Breast epithelium (tissue), 4 donors: ENCODE results near the gene MIER3. TPM values are rescaled to one million over a fixed set of nuclear protein-coding genes. Genes with fewer than 3 reads are reported as not detected.

ENCODE experiments used
- DNase-seq, 2 donors: peaks; one replicate each; pipeline ENCODE4 v3.0.0-alpha.2; 2019; ENCODE audit warnings: low spot score in 2 of 2
- H3K27ac ChIP-seq, 2 donors: fragments of 200-600 bp; sonication (generic) in 1 of 2; one replicate each; pipeline ENCODE4 v1.5.1; 2016 to 2019; ENCODE audit warnings: mild to moderate bottlenecking in 1 of 2
- H3K27me3 ChIP-seq, 2 donors: fragments of 200-600 bp; sonication (generic) in 1 of 2; one replicate each; pipeline versions ENCODE4 v1.5.1 to v1.6.0; 2017 to 2019; ENCODE audit warnings: control low read depth in 1 of 2, mild to moderate bottlenecking in 1 of 2
- H3K36me3 ChIP-seq: fragments of 200-600 bp; one replicate; pipeline ENCODE4 v1.5.1; 2019
- H3K4me1 ChIP-seq, 2 donors: fragments of 200-600 bp; sonication (generic); one replicate each; pipeline ENCODE4 v1.5.1; 2016 to 2019; ENCODE audit warnings: control low read depth in 1 of 2
- H3K4me3 ChIP-seq, 3 donors: fragments of 200-600 bp; sonication (generic); 1 replicate in 2 of 3; 2 replicates in 1 of 3; pipeline ENCODE4 v1.5.1; 2016 to 2019; ENCODE audit warnings: mild to moderate bottlenecking in 3 of 3, moderate library complexity in 2 of 3
- H3K9me3 ChIP-seq, 2 donors: fragments of 200-600 bp; sonication (generic) in 1 of 2; one replicate each; pipeline ENCODE4 v1.5.1; 2016 to 2019; ENCODE audit warnings: control low read depth in 1 of 2
- POLR2A ChIP-seq: fragments of 450-650 bp; IDR thresholded peaks from one replicate; pipeline ENCODE4 v1.6.1; 2016; ENCODE audit warnings: antibody characterized with exemption, mild to moderate bottlenecking, moderate library complexity
- POLR2AphosphoS5 ChIP-seq, 3 donors: sonication (generic); formaldehyde crosslinking; IDR thresholded peaks; one replicate each; pipeline ENCODE4 v1.6.1; 2017; ENCODE audit warnings: antibody characterized with exemption in 3 of 3
- intact Hi-C: fragments of 100-400 bp; cut with DNase I; formaldehyde crosslinking; loops from one replicate; pipeline ENCODE4 v1.15.1; 2023; ENCODE audit warnings: low total_unique reads
- total RNA-seq, 3 donors: library from RNA; depleted of rRNA; stranded (reverse); fragments of >200 nt; gene quantifications; one replicate each; pipeline ENCODE4 v1.1.0, GENCODE V29; 2016
- TF ChIP-seq, protein P1 (sequence below), 3 donors: fragments of 450-650 bp; IDR thresholded peaks; one replicate each; pipeline ENCODE4 v1.5.1; 2016 to 2017; ENCODE audit warnings: antibody characterized with exemption in 3 of 3, mild to moderate bottlenecking in 3 of 3, moderate library complexity in 3 of 3

Gene MIER3
- total RNA-seq, 3 donors from 2014 or later: 18.1 to 43.2 (median 33.1) TPM

DNA sequence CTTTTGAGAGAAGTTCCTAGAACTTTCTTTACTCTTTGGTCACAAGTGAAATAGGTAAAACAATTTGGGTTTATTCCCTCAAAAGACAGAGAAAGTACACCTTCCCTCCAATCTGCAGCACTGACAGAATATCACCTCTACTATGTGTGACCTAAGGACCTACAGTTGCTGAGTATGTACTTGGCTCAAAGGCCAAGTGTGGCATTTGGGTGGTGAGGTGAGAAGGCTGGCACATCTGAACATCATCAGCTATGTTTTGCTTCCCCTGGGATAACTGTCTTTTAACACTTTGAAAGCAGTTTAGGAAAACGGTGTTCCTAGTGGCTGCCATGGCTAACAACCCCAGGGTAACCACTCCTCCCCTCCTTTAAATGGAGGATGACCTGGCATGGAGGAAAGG lies 17.6 kb downstream of the MIER3 start:
- H3K27me3 ChIP-seq: no peaks in the 10 kb centered on the region
- H3K27ac ChIP-seq: no peak overlapping the region
- DNase-seq: no peak
- H3K4me1 ChIP-seq: no peaks in the 10 kb centered on the region
- peaks cover 10% of the 10 kb centered on the region for H3K36me3 ChIP-seq
- no peak overlapping the region for H3K4me3 ChIP-seq
- no peaks in the 10 kb centered on the region for H3K9me3 ChIP-seq
- intact Hi-C loops: no loop called here
- TF ChIP-seq, protein P1, sequence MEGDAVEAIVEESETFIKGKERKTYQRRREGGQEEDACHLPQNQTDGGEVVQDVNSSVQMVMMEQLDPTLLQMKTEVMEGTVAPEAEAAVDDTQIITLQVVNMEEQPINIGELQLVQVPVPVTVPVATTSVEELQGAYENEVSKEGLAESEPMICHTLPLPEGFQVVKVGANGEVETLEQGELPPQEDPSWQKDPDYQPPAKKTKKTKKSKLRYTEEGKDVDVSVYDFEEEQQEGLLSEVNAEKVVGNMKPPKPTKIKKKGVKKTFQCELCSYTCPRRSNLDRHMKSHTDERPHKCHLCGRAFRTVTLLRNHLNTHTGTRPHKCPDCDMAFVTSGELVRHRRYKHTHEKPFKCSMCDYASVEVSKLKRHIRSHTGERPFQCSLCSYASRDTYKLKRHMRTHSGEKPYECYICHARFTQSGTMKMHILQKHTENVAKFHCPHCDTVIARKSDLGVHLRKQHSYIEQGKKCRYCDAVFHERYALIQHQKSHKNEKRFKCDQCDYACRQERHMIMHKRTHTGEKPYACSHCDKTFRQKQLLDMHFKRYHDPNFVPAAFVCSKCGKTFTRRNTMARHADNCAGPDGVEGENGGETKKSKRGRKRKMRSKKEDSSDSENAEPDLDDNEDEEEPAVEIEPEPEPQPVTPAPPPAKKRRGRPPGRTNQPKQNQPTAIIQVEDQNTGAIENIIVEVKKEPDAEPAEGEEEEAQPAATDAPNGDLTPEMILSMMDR (IDR thresholded peaks at IDR 0.05): no peak
- TF ChIP-seq POLR2AphosphoS5 (IDR thresholded peaks at IDR 0.05): no peak
- no peak for TF ChIP-seq POLR2A

DNA sequence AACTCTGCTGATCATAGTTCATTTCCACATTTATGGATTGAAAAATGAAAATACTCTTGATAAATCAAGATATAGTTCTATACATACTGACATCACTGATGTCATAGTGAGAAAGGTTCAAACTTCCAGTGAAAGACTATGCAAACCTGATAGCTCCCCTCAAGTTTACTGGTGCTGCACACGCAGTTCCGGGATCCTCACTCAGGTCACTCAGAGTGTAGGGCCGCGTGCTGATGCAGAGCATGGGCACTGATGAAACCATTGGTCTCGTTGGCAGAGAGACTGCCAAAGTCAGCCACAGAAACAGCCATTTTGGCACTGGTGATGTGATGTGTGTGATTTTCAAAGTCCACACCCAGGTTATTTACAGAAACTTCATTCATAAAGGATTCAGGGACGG lies 29.0 kb downstream of the MIER3 start:
- no peaks in the 10 kb centered on the region for H3K9me3 ChIP-seq
- no peak overlapping the region for H3K4me3 ChIP-seq
- H3K36me3 ChIP-seq: no peaks in the 10 kb centered on the region
- intact Hi-C loops: no loop called here
- no peaks in the 10 kb centered on the region for H3K27me3 ChIP-seq
- no peak overlapping the region for H3K27ac ChIP-seq
- H3K4me1 ChIP-seq: no peaks in the 10 kb centered on the region
- no peak for TF ChIP-seq POLR2AphosphoS5 (IDR thresholded peaks at IDR 0.05)
- TF ChIP-seq POLR2A: no peak
- TF ChIP-seq, protein P1 (IDR thresholded peaks at IDR 0.05): no peak
- no peak for DNase-seq

DNA sequence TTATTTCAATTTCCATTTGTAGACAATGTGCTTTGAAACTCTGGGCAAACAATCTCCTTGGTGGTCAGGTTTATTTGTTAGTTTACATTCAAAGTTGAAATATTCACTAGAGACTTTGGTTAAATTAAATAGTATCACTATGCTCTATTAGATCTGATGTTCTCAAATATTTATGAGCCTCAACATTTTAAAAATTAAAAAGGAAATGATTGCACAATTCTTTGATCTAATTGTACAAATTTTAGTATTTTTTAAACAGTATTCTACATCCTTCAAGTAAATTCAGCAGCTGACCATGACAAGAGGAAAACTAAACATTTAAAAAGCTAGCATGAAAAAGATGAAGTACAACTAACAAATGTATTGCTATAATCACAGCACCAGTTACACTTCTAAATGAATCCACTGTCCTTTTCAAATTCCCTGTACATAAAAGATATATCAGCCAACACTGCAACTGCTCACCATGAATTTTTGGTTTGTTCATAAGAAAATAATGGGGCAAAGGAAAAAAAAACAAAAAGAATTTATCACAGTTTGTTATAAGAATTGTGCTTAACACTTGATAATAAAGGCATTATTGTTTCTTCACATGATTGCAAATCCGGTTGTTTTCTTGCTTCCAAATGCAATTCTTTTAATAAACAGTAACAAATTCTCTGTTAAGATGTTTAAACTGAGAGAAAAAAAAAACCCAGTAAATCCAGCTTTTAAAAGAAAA lies 31.8 kb downstream of the MIER3 start:
- intact Hi-C loops: no loop called here
- Histone ChIP-seq H3K9me3 (no peaks in the 10 kb centered on the region), H3K4me3 (no peak overlapping the region), H3K4me1 (no peaks in the 10 kb centered on the region), H3K27me3 (no peaks in the 10 kb centered on the region), H3K27ac (no peak overlapping the region), H3K36me3 (no peaks in the 10 kb centered on the region)
- TF ChIP-seq POLR2AphosphoS5 (IDR thresholded peaks at IDR 0.05) (no peak), POLR2A (no peak)
- TF ChIP-seq, protein P1 (IDR thresholded peaks at IDR 0.05): no peak
- DNase-seq: no peak

DNA sequence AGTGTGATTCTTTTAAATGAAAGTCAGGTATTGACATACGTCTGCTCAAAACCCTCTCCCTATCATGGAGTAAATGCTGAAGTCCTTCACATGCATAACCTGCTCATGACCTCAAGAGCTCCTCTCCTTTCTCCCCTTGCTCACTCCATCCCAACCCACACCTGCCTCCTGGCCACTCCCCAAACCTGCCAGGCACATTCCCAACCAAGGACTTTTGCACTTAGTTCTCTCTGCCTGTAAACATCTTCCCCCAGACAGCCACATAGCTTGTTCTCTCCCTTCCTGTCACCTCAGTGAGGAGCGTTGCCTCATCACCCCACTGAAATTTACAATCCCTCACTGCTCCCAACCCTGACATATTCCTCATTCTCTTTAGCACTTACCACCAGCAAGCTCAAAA lies 33.9 kb downstream of the MIER3 start:
- Histone ChIP-seq H3K4me3 (no peak overlapping the region), H3K9me3 (no peaks in the 10 kb centered on the region), H3K4me1 (no peaks in the 10 kb centered on the region), H3K36me3 (no peaks in the 10 kb centered on the region), H3K27me3 (no peaks in the 10 kb centered on the region), H3K27ac (no peak overlapping the region)
- no peak for DNase-seq
- intact Hi-C loops: no loop called here
- TF ChIP-seq, protein P1 (IDR thresholded peaks at IDR 0.05): no peak
- TF ChIP-seq POLR2AphosphoS5 (IDR thresholded peaks at IDR 0.05) (no peak), POLR2A (no peak)

DNA sequence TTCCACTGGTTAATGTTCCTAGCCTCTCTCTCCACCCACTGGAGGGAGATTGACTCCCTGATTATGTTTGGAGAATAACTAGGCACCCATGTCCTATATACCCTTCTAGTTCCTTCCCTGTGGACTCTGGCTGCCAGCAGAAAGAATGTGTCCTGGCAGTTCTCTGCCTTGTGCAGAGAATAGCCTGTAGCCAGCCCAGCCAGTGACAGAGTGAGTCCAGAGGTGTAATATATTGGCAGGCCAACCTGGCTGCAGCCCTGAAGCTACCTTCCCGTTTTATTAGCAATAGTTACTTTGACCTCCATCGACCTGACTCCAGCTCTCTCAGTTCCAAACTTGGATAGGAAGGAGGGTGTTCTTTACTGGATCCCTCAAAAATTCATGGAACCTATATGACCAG lies 34.4 kb downstream of the MIER3 start:
- Histone ChIP-seq H3K4me1 (no peaks in the 10 kb centered on the region), H3K27ac (no peak overlapping the region), H3K9me3 (no peaks in the 10 kb centered on the region), H3K4me3 (no peak overlapping the region), H3K36me3 (no peaks in the 10 kb centered on the region), H3K27me3 (no peaks in the 10 kb centered on the region)
- no peak for TF ChIP-seq POLR2AphosphoS5 (IDR thresholded peaks at IDR 0.05)
- TF ChIP-seq, protein P1 (IDR thresholded peaks at IDR 0.05): no peak
- DNase-seq: no peak
- intact Hi-C loops: no loop called here
